ENCODE data around the gene FHDC1. TPM values are rescaled to one million over a fixed set of nuclear protein-coding genes. Genes with fewer than 3 reads are reported as not detected.

FHDC1 gene
- polyA plus RNA-seq, 5 donors = 8.9 to 10.3 (median 9.6) TPM

Other genes with a start within 250 kb of the FHDC1 start
- 1 to 10 TPM; 1.2 to 1.9 (median 1.5) TPM for gene TIGD4, start 156.6 kb upstream of the FHDC1 start, polyA plus RNA-seq (ENCODE audit: insufficient read depth in 1 of 5, insufficient read length in 5 of 5, low replicate concordance in 1 of 5)
- gene ARFIP1, start 156.4 kb upstream of the FHDC1 start, polyA plus RNA-seq (ENCODE audit: insufficient read depth in 1 of 5, insufficient read length in 5 of 5, low replicate concordance in 1 of 5) = 10 to 100 TPM; 41.4 to 56.6 (median 47.8) TPM